Peyer's patch (tissue), 4 donors: ENCODE measurements around the gene AIG1. TPM values are rescaled to one million over a fixed set of nuclear protein-coding genes. Genes with fewer than 3 reads are reported as not detected.

Experiments used
- DNase-seq, 3 donors: peaks; one replicate each; pipeline ENCODE4 v3.0.0-alpha.2; 2017 to 2019
- H3K27ac ChIP-seq, 4 donors: fragments of 200-600 bp; sonication (generic); one replicate each; pipeline ENCODE4 v1.5.1; 2016 to 2019
- H3K27me3 ChIP-seq, 2 donors: fragments of 200-600 bp; sonication (generic); one replicate each; pipeline ENCODE4 v1.5.1; 2019
- H3K36me3 ChIP-seq, 3 donors: fragments of 200-600 bp; sonication (generic); one replicate each; pipeline ENCODE4 v1.5.1; 2016 to 2019
- H3K4me1 ChIP-seq, 4 donors: fragments of 200-600 bp; sonication (generic); one replicate each; pipeline ENCODE4 v1.5.1; 2016 to 2019
- H3K4me3 ChIP-seq, 4 donors: fragments of 200-600 bp; sonication (generic); 1 replicate in 3 of 4; 2 replicates in 1 of 4; pipeline ENCODE4 v1.5.1; 2016 to 2019; ENCODE audit warnings: mild to moderate bottlenecking in 1 of 4
- H3K9me3 ChIP-seq, 4 donors: fragments of 200-600 bp; sonication (generic); one replicate each; pipeline ENCODE4 v1.5.1; 2016 to 2019; ENCODE audit warnings: mild to moderate bottlenecking in 1 of 4
- POLR2A ChIP-seq, 2 donors: fragments of 450-650 bp; IDR thresholded peaks; one replicate each; pipeline ENCODE4 v1.5.1; 2017; ENCODE audit warnings: antibody characterized with exemption in 2 of 2, mild to moderate bottlenecking in 2 of 2, moderate library complexity in 2 of 2
- total RNA-seq, 4 donors: library from RNA; depleted of rRNA; stranded (reverse); fragments of >200 nt; gene quantifications; one replicate each; pipeline ENCODE4 v1.1.0, GENCODE V29; 2016
- TF ChIP-seq, protein P1 (sequence below), 6 experiments: fragments of 450-650 bp in 4 of 6; fragments of 200-600 bp in 2 of 6; sonication (generic) in 1 of 6; IDR thresholded peaks; one replicate each; pipeline ENCODE4 v1.5.1; 2017 to 2019; ENCODE audit warnings: antibody characterized with exemption in 6 of 6, mild to moderate bottlenecking in 3 of 6, moderate library complexity in 1 of 6

AIG1 gene
- total RNA-seq, 4 donors from 2014 or later = 9.1 to 133 (median 84.9) TPM

DNA sequence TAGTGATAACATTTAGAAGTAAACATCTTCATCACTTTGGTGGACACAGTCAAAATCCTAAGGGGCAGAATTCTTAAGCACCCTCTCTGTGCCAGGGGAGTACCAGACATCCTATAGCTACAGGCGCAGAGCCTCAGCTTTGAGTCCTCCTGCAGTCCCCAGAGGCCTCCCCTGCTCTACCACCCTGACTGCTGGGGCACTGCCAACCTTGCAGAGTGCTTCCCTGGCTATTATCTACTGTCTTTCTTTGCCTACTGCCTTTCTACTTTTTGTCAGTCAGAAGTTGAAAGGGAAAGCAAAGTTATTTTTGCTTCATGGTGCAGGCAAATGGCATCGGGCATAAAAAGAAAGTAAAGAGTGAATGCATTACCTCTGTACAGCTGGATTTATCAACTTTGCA lies 80.1 kb downstream of the AIG1 start:
- DNase-seq = no peak
- Histone ChIP-seq H3K4me3 (no peak overlapping the region), H3K27ac (no peak overlapping the region), H3K36me3 (no peaks in the 10 kb centered on the region), H3K9me3 (no peaks in the 10 kb centered on the region), H3K27me3 (no peaks in the 10 kb centered on the region), H3K4me1 (no peaks in the 10 kb centered on the region)
- TF ChIP-seq, protein P1, sequence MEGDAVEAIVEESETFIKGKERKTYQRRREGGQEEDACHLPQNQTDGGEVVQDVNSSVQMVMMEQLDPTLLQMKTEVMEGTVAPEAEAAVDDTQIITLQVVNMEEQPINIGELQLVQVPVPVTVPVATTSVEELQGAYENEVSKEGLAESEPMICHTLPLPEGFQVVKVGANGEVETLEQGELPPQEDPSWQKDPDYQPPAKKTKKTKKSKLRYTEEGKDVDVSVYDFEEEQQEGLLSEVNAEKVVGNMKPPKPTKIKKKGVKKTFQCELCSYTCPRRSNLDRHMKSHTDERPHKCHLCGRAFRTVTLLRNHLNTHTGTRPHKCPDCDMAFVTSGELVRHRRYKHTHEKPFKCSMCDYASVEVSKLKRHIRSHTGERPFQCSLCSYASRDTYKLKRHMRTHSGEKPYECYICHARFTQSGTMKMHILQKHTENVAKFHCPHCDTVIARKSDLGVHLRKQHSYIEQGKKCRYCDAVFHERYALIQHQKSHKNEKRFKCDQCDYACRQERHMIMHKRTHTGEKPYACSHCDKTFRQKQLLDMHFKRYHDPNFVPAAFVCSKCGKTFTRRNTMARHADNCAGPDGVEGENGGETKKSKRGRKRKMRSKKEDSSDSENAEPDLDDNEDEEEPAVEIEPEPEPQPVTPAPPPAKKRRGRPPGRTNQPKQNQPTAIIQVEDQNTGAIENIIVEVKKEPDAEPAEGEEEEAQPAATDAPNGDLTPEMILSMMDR (IDR thresholded peaks at IDR 0.05) = no peak
- no peak for TF ChIP-seq POLR2A (IDR thresholded peaks at IDR 0.05)

DNA sequence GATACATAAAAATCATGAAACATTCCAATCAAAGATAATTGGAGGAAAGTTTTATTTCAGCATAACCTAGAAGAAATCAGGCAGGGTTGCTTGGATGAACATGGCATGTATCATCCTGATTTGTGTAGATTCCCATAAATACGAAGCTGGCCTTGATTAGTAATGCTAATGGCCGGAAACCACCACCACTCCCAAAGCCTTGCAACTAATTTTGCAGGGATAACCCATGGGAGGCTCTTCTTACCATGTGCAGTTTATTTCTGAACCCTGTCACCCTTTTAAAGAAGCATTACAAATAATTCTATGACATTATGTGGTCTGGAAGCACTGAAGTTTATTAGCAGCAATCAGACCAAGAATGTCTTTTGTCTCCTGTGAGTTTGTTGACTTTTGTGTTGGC lies 80.8 kb downstream of the AIG1 start:
- TF ChIP-seq POLR2A (IDR thresholded peaks at IDR 0.05) = no peak
- H3K9me3 ChIP-seq = no peaks in the 10 kb centered on the region
- no peak overlapping the region for H3K4me3 ChIP-seq
- no peaks in the 10 kb centered on the region for H3K27me3 ChIP-seq
- H3K36me3 ChIP-seq = no peaks in the 10 kb centered on the region
- no peak for DNase-seq
- H3K4me1 ChIP-seq = no peaks in the 10 kb centered on the region
- H3K27ac ChIP-seq = no peak overlapping the region

DNA sequence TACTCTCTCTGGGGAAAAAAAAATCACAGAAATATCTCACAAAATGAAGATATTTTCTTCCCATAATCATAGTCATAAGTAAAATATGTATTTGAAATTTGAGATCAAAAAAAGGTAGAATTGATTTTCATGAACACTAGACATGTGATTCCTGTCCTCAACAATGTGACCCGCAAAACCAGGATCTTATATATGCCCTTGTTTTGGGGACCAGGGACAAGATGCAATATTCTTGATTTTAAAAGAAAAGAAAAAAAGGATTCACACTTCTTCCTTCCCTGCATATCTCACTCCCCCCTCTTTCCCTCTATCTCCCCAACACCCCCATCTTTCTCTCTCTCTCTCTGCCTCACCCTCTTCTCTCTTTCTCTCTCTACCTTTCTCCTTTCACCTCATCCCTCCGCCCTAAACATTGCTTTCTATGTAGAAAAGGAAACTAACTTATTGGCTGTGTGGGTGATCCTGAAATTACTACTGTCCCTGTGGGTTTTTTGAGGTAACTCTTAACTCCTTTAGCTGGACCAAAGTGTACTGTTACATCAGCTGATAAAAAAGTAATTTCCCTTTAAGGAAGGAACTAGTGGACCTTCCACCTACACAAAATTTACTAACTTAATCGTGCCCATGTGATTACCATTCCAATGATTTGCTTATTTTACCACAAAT lies 85.6 kb downstream of the AIG1 start:
- Histone ChIP-seq H3K27me3 (no peaks in the 10 kb centered on the region), H3K4me1 (no peaks in the 10 kb centered on the region), H3K9me3 (no peaks in the 10 kb centered on the region), H3K27ac (no peak overlapping the region), H3K36me3 (no peaks in the 10 kb centered on the region), H3K4me3 (no peak overlapping the region)
- no peak for TF ChIP-seq POLR2A (IDR thresholded peaks at IDR 0.05)
- TF ChIP-seq, protein P1 (IDR thresholded peaks at IDR 0.05) = no peak
- no peak for DNase-seq

DNA sequence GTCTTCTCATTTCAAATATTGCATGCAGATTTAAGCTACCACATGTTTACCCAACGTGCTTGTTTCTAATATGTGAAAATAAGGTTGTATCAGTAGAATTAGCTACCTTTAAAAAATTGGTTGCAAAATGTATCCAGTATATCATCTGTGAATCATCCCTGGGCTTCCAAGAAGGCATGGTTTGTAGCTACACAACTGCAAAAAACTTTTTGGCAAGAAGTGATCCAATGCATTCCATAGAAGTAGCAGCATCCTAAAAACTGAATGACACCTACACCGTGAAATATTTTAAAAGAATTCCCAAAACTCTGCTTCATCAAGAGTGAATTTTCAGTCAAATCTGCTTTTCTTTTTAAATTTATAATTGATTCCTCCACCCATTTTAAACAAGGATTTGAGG lies 89.1 kb downstream of the AIG1 start:
- Histone ChIP-seq H3K9me3 (no peaks in the 10 kb centered on the region), H3K36me3 (no peaks in the 10 kb centered on the region), H3K27me3 (no peaks in the 10 kb centered on the region), H3K4me3 (no peak overlapping the region), H3K4me1 (no peaks in the 10 kb centered on the region), H3K27ac (no peak overlapping the region)
- no peak for DNase-seq
- TF ChIP-seq, protein P1 (IDR thresholded peaks at IDR 0.05) = no peak
- no peak for TF ChIP-seq POLR2A (IDR thresholded peaks at IDR 0.05)

DNA sequence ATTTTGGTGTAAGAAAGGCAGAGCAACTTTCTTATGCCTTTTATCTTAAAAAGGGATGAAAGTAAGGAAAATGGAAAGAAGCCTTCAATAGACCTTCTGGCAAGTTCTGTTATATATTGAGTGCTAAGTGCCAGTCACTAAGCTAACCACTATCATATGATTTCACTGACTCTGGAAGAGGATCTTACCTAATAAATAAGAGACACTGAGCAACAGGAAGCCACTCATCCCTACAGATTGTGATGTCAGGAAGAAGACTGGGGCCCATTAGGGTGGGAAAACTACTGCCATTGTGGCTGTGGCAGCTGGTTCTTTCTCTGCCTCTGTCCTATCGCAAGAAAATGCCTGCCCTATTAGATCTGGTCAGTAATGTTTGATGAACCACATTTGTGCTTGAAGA lies 89.6 kb downstream of the AIG1 start:
- Histone ChIP-seq H3K9me3 (no peaks in the 10 kb centered on the region), H3K4me3 (no peak overlapping the region)

DNA sequence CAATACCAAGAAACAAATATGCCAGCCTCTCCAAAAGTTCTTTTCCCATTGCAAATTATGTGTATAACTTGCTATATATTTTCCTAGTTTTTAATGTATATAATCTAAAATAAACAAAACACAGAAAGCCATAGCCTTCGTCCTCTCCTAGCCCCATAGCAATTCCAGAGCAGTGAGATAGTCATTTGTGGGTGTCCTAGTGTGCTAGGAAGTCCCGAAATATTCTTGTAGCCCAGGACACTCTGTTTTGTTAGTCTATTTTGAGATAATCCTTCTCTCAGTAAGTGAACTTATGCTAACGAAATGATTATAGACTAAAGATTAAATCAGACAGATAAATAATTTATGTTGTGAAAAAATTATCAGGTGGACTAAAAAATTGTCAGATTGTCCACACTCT lies 90.7 kb downstream of the AIG1 start:
- H3K4me3 ChIP-seq = no peak overlapping the region
- no peaks in the 10 kb centered on the region for H3K9me3 ChIP-seq
- no peak for DNase-seq
- no peaks in the 10 kb centered on the region for H3K4me1 ChIP-seq
- H3K36me3 ChIP-seq = no peaks in the 10 kb centered on the region
- no peaks in the 10 kb centered on the region for H3K27me3 ChIP-seq
- TF ChIP-seq POLR2A (IDR thresholded peaks at IDR 0.05) = no peak
- TF ChIP-seq, protein P1 (IDR thresholded peaks at IDR 0.05) = no peak
- H3K27ac ChIP-seq = no peak overlapping the region

More for the DNA sequence above, 89.6 kb downstream of the AIG1 start:
- DNase-seq = no peak
- H3K36me3 ChIP-seq = no peaks in the 10 kb centered on the region
- no peak overlapping the region for H3K27ac ChIP-seq
- TF ChIP-seq POLR2A (IDR thresholded peaks at IDR 0.05) = no peak
- TF ChIP-seq, protein P1 (IDR thresholded peaks at IDR 0.05) = no peak
- no peaks in the 10 kb centered on the region for H3K4me1 ChIP-seq
- no peaks in the 10 kb centered on the region for H3K27me3 ChIP-seq
